GM23338 (cell line): ENCODE data around the gene KLK7. TPM values are rescaled to one million over a fixed set of nuclear protein-coding genes. Genes with fewer than 3 reads are reported as not detected.

Source experiments
- ATAC-seq: fragments of 200-7000 bp; cut with Tn5 transposase; 3 replicates; pipeline ENCODE4 v1.9.1; 2020
- DNase-seq: peaks from one replicate; pipeline ENCODE4 v3.0.0-alpha.2; 2015; ENCODE audit warnings: low spot score
- H2AFZ ChIP-seq: fragments of 200-600 bp; sonication (generic); 2 replicates; pipeline ENCODE4 v1.8.0; 2016; ENCODE audit warnings: antibody characterized with exemption, mild to moderate bottlenecking, moderate library complexity
- H3F3A ChIP-seq: fragments of 200-600 bp; sonication (generic); replicated peaks from 2 replicates; pipeline ENCODE4 v1.8.0; 2017; ENCODE audit warnings: antibody characterized with exemption, mixed run types, low read depth
- H3K27ac ChIP-seq: fragments of 200-600 bp; sonication (generic); 2 replicates; pipeline ENCODE4 v1.6.1; 2016; ENCODE audit warnings: low read depth
- H3K27me3 ChIP-seq: fragments of 200-600 bp; sonication (generic); 2 replicates; pipeline ENCODE4 v1.8.0; 2016; ENCODE audit warnings: mild to moderate bottlenecking, mixed run types, moderate library complexity; ENCODE audit not compliant: insufficient read depth
- H3K36me3 ChIP-seq: fragments of 200-600 bp; sonication (generic); 2 replicates; pipeline ENCODE4 v1.8.0; 2016; ENCODE audit warnings: mild to moderate bottlenecking; ENCODE audit not compliant: insufficient read depth
- H3K4me1 ChIP-seq: fragments of 200-600 bp; sonication (generic); 2 replicates; pipeline ENCODE4 v1.8.0; 2016; ENCODE audit warnings: mild to moderate bottlenecking, moderate library complexity; ENCODE audit not compliant: insufficient read depth
- H3K4me2 ChIP-seq: fragments of 200-600 bp; sonication (generic); 2 replicates; pipeline ENCODE4 v1.7.1; 2017; ENCODE audit warnings: mixed run types
- H3K4me3 ChIP-seq: fragments of 200-600 bp; sonication (generic); 2 replicates; pipeline ENCODE4 v1.6.1; 2016; ENCODE audit warnings: mixed run types
- H3K79me2 ChIP-seq: fragments of 200-600 bp; sonication (generic); replicated peaks from 2 replicates; pipeline ENCODE4 v1.8.0; 2017; ENCODE audit warnings: mild to moderate bottlenecking; ENCODE audit not compliant: insufficient read depth
- H3K9me2 ChIP-seq: fragments of 200-600 bp; sonication (generic); 2 replicates; pipeline ENCODE4 v1.8.0; 2017; ENCODE audit not compliant: insufficient read depth
- H4K20me1 ChIP-seq: fragments of 200-600 bp; sonication (generic); replicated peaks from 2 replicates; pipeline ENCODE4 v1.8.0; 2017; ENCODE audit warnings: mild to moderate bottlenecking; ENCODE audit not compliant: insufficient read depth
- H3K27ac Mint-ChIP-seq: 2 replicates; pipeline ENCODE4 v1.8.0; 2020; ENCODE audit warnings: inconsistent platforms, mild to moderate bottlenecking, moderate library complexity, mixed read lengths
- H3K27me3 Mint-ChIP-seq: 3 replicates; pipeline ENCODE4 v1.8.0; 2022; ENCODE audit warnings: low read depth, mild to moderate bottlenecking, moderate library complexity, mixed read lengths, inconsistent platforms; ENCODE audit not compliant: insufficient read depth, poor library complexity
- H3K36me3 Mint-ChIP-seq: 3 replicates; pipeline ENCODE4 v1.8.0; 2021; ENCODE audit warnings: low read depth, mild to moderate bottlenecking, inconsistent platforms, moderate library complexity, mixed read lengths
- H3K4me1 Mint-ChIP-seq: 3 replicates; pipeline ENCODE4 v1.8.0; 2020; ENCODE audit warnings: mild to moderate bottlenecking, inconsistent platforms, mixed read lengths
- H3K4me3 Mint-ChIP-seq: 3 replicates; pipeline ENCODE4 v1.8.0; 2021; ENCODE audit warnings: moderate library complexity, mild to moderate bottlenecking, inconsistent platforms, mixed read lengths
- H3K9me3 Mint-ChIP-seq: 3 replicates; pipeline ENCODE4 v1.8.0; 2020; ENCODE audit warnings: moderate library complexity, mild to moderate bottlenecking, inconsistent platforms, mixed read lengths
- CREB1 ChIP-seq: fragments of 250-450 bp; sonication (Bioruptor Pico); IDR thresholded peaks from 2 replicates; pipeline ENCODE4 v1.5.0; 2020; ENCODE audit warnings: low read depth, mild to moderate bottlenecking, moderate library complexity
- EZH2 ChIP-seq: fragments of 200-600 bp; sonication (generic); IDR thresholded peaks from one replicate; pipeline ENCODE4 v1.8.0; 2017; ENCODE audit warnings: antibody characterized with exemption, mild to moderate bottlenecking, low read depth; ENCODE audit not compliant: unreplicated experiment
- EZH2phosphoT487 ChIP-seq: fragments of 200-600 bp; sonication (generic); IDR thresholded peaks from one replicate; pipeline ENCODE4 v1.8.1; 2018; ENCODE audit warnings: antibody characterized with exemption; ENCODE audit not compliant: unreplicated experiment
- JUNB ChIP-seq: IDR thresholded peaks from one replicate; pipeline ENCODE4 v1.6.1; 2016; ENCODE audit warnings: antibody characterized with exemption; ENCODE audit not compliant: unreplicated experiment
- NANOG ChIP-seq: IDR thresholded peaks from 2 replicates; pipeline ENCODE4 v1.6.1; 2016; ENCODE audit warnings: antibody characterized with exemption, borderline replicate concordance
- POLR2AphosphoS5 ChIP-seq: IDR thresholded peaks from 2 replicates; pipeline ENCODE4 v1.6.1; 2016; ENCODE audit warnings: antibody characterized with exemption, low read depth
- ZNF114 ChIP-seq: fragments of 250-450 bp; sonication (Bioruptor Pico); IDR thresholded peaks from 2 replicates; pipeline ENCODE4 v1.5.0; 2020; ENCODE audit warnings: mild to moderate bottlenecking, moderate library complexity
- polyA plus RNA-seq: library from polyadenylated mRNA; unstranded; fragments of >200 nt; fragmentation: Nextera tagmentation; extraction: Ambion mirVana; gene quantifications from 2 replicates; pipeline ENCODE4 v1.2.1, GENCODE V29; 2016
- total RNA-seq: library from RNA; depleted of rRNA; stranded (reverse); fragments of >200 nt; shearing (Covaris generic); gene quantifications from 2 replicates; pipeline ENCODE4 v1.2.3, GENCODE V29; 2014
- TF ChIP-seq, protein P1 (sequence below): IDR thresholded peaks from one replicate; pipeline ENCODE4 v1.6.1; 2018; ENCODE audit warnings: antibody characterized with exemption; ENCODE audit not compliant: unreplicated experiment
- TF ChIP-seq, protein P2 (sequence below): fragments of 250-450 bp; sonication (Bioruptor Pico); IDR thresholded peaks from 2 replicates; pipeline ENCODE4 v1.5.0; 2020; ENCODE audit warnings: mild to moderate bottlenecking, moderate library complexity

The KLK7 gene
- total and polyA plus RNA-seq, 2 experiments from 2014 or later = 1.1 to 1.4 TPM

- Histone ChIP-seq H4K20me1 (no peaks in the 10 kb centered on the region), H3K4me1 (peaks cover 17% of the 10 kb centered on the region), H2AFZ (no peak overlapping the region), H3K9me2 (no peaks in the 10 kb centered on the region), H3K27me3 (no peaks in the 10 kb centered on the region), H3K4me2 (no peak overlapping the region), H3K36me3 (no peaks in the 10 kb centered on the region), H3K79me2 (no peaks in the 10 kb centered on the region), H3K4me3 (no peak overlapping the region), H3F3A (no peaks in the 10 kb centered on the region), H3K27ac (no peak overlapping the region)
- ATAC-seq = no peak
- Mint-ChIP-seq H3K36me3 (no peaks in the 10 kb centered on the region), H3K27ac (no peak overlapping the region), H3K27me3 (peaks cover 22% of the 10 kb centered on the region), H3K4me1 (peaks cover 19% of the 10 kb centered on the region), H3K4me3 (no peak overlapping the region), H3K9me3 (no peaks in the 10 kb centered on the region)
- TF ChIP-seq, protein P1, sequence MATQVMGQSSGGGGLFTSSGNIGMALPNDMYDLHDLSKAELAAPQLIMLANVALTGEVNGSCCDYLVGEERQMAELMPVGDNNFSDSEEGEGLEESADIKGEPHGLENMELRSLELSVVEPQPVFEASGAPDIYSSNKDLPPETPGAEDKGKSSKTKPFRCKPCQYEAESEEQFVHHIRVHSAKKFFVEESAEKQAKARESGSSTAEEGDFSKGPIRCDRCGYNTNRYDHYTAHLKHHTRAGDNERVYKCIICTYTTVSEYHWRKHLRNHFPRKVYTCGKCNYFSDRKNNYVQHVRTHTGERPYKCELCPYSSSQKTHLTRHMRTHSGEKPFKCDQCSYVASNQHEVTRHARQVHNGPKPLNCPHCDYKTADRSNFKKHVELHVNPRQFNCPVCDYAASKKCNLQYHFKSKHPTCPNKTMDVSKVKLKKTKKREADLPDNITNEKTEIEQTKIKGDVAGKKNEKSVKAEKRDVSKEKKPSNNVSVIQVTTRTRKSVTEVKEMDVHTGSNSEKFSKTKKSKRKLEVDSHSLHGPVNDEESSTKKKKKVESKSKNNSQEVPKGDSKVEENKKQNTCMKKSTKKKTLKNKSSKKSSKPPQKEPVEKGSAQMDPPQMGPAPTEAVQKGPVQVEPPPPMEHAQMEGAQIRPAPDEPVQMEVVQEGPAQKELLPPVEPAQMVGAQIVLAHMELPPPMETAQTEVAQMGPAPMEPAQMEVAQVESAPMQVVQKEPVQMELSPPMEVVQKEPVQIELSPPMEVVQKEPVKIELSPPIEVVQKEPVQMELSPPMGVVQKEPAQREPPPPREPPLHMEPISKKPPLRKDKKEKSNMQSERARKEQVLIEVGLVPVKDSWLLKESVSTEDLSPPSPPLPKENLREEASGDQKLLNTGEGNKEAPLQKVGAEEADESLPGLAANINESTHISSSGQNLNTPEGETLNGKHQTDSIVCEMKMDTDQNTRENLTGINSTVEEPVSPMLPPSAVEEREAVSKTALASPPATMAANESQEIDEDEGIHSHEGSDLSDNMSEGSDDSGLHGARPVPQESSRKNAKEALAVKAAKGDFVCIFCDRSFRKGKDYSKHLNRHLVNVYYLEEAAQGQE = no peak
- TF ChIP-seq NANOG = no peak
- no peak for TF ChIP-seq JUNB
- DNase-seq = no peak
Measured at GRCh38 chr19:51005248-51005647, 21.5 kb upstream of the KLK7 start.

DNA sequence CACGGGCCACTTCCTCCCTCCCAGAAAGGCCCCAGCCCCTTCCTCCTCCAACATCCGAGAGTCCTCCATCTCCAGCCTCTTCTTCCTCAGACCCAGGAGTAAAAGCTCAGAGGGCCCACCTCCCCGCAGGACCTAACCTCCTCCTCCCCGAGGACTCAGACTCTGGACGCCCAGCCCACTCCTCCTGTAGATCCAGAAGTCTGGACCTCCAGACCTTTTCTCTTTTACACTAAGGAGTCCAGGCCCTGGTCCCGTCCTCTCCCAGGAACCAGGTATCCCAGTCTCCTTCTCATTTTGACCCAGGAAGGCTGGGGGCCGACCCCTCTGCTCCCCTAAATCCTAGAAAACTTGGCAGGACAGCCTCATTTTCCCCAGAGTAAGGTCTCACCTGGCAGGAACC, 19.6 kb upstream of the KLK7 start:
- Histone ChIP-seq H3K27me3 (no peaks in the 10 kb centered on the region), H2AFZ (no peak overlapping the region), H3K9me2 (no peaks in the 10 kb centered on the region), H4K20me1 (no peaks in the 10 kb centered on the region), H3K36me3 (no peaks in the 10 kb centered on the region), H3K4me3 (no peak overlapping the region), H3K79me2 (no peaks in the 10 kb centered on the region), H3K4me2 (no peak overlapping the region), H3F3A (no peaks in the 10 kb centered on the region), H3K4me1 (peaks cover 17% of the 10 kb centered on the region), H3K27ac (no peak overlapping the region)
- H3K27ac Mint-ChIP-seq = no peak overlapping the region
- H3K4me1 Mint-ChIP-seq = peaks cover 19% of the 10 kb centered on the region
- no peaks in the 10 kb centered on the region; the same call in 2 of the 3 replicates for H3K9me3 Mint-ChIP-seq
- H3K27me3 Mint-ChIP-seq = peaks cover 25% of the 10 kb centered on the region
- H3K4me3 Mint-ChIP-seq = no peak overlapping the region
- H3K36me3 Mint-ChIP-seq = no peaks in the 10 kb centered on the region
- no peak for ATAC-seq
- no peak for DNase-seq
- TF ChIP-seq POLR2AphosphoS5 (no peak), ZNF114 (CRISPR knock-in tag) (no peak), EZH2 (no peak), CREB1 (CRISPR knock-in tag) (no peak), EZH2phosphoT487 (no peak)
- TF ChIP-seq, protein P2, sequence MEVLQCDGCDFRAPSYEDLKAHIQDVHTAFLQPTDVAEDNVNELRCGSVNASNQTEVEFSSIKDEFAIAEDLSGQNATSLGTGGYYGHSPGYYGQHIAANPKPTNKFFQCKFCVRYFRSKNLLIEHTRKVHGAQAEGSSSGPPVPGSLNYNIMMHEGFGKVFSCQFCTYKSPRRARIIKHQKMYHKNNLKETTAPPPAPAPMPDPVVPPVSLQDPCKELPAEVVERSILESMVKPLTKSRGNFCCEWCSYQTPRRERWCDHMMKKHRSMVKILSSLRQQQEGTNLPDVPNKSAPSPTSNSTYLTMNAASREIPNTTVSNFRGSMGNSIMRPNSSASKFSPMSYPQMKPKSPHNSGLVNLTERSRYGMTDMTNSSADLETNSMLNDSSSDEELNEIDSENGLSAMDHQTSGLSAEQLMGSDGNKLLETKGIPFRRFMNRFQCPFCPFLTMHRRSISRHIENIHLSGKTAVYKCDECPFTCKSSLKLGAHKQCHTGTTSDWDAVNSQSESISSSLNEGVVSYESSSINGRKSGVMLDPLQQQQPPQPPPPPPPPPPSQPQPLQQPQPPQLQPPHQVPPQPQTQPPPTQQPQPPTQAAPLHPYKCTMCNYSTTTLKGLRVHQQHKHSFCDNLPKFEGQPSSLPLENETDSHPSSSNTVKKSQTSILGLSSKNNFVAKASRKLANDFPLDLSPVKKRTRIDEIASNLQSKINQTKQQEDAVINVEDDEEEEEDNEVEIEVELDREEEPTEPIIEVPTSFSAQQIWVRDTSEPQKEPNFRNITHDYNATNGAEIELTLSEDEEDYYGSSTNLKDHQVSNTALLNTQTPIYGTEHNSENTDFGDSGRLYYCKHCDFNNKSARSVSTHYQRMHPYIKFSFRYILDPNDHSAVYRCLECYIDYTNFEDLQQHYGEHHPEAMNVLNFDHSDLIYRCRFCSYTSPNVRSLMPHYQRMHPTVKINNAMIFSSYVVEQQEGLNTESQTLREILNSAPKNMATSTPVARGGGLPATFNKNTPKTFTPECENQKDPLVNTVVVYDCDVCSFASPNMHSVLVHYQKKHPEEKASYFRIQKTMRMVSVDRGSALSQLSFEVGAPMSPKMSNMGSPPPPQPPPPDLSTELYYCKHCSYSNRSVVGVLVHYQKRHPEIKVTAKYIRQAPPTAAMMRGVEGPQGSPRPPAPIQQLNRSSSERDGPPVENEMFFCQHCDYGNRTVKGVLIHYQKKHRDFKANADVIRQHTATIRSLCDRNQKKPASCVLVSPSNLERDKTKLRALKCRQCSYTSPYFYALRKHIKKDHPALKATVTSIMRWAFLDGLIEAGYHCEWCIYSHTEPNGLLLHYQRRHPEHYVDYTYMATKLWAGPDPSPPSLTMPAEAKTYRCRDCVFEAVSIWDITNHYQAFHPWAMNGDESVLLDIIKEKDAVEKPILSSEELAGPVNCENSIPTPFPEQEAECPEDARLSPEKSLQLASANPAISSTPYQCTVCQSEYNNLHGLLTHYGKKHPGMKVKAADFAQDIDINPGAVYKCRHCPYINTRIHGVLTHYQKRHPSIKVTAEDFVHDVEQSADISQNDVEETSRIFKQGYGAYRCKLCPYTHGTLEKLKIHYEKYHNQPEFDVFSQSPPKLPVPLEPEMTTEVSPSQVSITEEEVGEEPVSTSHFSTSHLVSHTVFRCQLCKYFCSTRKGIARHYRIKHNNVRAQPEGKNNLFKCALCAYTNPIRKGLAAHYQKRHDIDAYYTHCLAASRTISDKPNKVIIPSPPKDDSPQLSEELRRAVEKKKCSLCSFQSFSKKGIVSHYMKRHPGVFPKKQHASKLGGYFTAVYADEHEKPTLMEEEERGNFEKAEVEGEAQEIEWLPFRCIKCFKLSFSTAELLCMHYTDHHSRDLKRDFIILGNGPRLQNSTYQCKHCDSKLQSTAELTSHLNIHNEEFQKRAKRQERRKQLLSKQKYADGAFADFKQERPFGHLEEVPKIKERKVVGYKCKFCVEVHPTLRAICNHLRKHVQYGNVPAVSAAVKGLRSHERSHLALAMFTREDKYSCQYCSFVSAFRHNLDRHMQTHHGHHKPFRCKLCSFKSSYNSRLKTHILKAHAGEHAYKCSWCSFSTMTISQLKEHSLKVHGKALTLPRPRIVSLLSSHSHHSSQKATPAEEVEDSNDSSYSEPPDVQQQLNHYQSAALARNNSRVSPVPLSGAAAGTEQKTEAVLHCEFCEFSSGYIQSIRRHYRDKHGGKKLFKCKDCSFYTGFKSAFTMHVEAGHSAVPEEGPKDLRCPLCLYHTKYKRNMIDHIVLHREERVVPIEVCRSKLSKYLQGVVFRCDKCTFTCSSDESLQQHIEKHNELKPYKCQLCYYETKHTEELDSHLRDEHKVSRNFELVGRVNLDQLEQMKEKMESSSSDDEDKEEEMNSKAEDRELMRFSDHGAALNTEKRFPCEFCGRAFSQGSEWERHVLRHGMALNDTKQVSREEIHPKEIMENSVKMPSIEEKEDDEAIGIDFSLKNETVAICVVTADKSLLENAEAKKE (CRISPR knock-in tag) = no peak
- TF ChIP-seq, protein P1 = no peak
